ENCODE measurements around the gene DOC2B.

Gene DOC2B

DNA sequence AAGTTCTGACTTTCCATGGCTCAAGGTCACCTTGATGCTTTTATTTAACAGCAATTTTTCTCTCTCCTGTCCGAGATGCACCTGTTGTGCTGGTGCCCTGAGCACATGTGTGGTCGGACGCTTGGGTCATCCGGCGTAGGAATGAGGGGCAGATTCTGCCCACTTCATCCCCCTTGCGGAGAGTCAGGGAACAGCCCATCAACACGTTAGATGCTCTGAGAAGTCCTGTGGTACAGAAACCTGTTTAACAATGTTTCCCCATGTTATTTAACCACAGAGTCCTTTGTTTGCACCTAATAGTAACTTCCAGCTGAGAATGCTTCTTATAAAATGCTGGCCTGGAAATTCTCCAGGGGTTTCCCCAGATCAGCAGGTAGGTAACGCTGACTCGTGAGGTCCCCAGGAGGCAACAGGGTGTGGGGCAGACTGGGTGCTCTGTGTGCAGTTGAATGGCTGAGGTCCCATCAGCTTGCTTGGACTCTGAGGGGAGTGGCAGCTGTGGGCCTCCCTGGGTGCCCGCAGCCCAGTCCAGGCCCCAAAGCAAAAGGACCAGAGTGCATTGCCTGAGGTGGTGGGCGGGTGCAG lies 17.8 kb downstream of the DOC2B start:
- DNase-seq (ENCODE audit: low read depth in 2 of 2), result no peak

DNA sequence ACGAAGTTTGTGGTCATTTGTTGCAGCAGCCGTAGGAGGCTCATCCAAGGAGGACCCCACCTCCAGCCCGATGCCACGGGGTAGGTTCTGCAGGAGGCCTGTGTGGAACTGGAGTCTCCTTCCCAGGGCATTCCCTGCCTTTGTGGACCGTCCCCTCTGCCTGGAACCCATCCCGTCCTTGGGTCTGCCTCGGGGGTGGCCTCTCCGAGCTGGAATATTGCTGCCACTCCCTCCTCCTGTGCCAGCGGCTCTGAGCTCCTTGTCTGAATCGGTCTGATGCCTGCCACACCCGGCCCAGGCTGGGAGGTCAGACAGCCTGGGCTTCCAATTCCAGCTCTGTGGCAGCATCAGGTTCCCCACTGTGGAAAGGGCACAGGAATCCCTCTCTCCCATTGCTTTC lies 18.8 kb downstream of the DOC2B start:
- DNase-seq (ENCODE audit: low read depth in 2 of 2), result no peak

DNA sequence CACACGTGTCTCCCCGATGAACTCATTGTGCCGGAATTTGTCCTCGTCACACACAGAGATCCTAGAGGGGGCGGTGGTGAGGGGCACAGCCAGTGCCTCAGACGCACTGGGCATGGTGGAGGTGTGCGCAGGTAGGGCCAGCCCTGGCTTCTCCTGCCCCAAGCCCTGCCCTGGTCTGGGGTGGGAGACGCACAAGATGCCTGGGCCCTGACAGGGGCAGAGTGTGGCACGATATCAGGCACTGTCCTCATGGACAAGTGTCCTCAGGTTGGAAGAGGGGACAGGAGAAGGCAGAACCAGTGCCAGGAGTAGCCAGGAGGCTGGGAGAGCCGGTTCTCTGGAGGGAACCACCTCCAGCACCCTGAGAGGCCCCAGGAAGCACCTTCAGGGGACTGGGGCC lies 20.0 kb downstream of the DOC2B start:
- DNase-seq (ENCODE audit: low read depth in 2 of 2), result no peak

DNA sequence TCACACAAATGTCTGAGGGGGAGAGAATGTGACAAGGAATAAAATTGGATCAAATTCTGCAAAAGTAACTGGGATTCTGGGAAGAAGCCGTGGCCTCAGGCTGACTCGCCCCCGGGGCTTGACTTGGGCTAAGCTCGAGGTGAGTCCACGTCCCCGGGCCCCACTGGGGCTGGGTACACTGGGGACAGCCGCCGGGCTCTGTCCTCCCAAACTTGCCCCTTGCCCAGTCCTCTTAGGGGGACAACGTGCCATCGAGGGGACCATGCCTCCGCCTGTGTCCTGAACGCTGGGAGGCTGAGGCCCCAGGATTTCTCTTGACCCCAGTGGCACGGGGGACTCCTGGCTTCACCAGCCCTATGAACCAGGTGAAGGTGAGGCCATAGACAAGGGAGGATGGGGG lies 21.1 kb downstream of the DOC2B start:
- DNase-seq (ENCODE audit: low read depth in 2 of 2), result no peak

DNA sequence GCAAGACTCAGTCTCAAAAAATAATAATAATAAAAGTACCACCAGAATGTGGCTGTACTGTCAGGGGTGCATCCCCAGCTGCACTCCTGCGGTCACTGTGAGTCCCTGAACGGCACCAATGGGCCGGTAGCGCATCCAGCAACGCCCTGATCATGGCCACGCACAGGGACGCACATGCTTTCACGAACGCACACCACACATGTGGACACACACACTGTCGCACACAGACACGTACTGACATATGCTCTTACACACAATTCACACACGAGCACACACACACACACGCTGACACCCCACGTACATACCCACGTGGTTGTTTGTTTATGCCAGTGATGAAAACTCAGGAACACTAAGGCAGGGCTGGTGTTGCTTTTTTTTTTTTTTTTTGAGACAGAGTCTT lies 21.8 kb downstream of the DOC2B start:
- DNase-seq (ENCODE audit: low read depth in 2 of 2), result no peak

DNA sequence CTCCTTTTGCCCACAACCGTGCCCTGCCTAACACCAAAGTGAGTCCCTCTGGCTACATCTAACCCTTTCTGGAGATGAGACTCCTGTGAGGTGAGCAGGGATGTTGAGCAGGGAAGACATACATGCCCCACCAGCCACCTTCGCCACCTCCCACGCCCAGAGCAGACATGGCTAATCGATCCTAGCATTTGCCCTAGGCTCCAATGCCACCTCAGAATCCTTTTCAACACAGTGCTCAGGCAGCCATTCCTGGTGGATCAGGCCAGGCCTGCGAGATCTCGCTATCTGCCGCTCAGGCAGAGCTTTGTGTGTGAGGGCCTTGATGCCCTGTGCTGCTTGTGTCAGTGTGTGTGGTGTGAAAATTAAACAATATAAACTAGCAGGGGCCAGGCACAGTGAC lies 23.1 kb downstream of the DOC2B start:
- DNase-seq (ENCODE audit: low read depth in 2 of 2), result no peak

DNA sequence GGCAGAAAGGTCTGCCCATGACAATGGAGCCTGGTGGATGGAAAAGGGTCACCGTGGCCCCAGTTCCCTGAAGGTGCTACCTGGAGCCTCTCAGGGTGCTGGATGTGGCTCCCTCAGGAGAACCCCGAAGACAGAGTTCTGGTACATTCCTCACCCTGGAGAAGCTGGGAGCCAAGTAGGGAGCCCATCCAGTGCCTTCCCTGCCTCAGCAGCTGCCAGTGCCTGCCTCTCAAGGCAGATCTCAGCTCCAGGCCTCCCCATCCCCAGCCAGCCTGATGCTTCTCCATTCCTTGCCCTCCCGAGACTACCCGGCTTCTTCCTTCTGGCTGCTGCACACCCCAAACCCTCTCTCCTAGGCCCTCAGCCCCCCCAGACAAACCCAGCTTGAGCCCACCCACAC lies 23.5 kb downstream of the DOC2B start:
- DNase-seq (ENCODE audit: low read depth in 2 of 2), result no peak

DNA sequence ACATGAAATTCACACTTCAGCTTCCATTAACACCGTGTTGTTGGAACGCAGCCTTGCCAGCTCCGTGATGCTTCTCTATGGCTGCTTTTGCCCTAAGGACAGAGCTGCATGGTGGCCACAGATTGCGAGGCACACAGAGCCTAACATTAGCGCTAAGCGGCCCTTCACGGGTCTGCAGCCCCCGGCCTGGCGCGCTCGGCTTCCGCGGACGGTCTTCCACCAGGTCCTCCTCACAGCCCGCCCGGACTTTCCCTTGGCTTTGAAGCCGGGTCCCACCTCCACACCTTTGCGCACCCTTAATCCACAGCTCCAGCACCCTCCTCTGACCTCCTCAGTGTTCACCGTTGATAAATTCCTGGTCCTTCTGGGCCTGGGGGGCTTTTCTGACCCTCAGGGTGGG lies 24.5 kb downstream of the DOC2B start:
- no peak for DNase-seq (ENCODE audit: low read depth in 2 of 2)

DNA sequence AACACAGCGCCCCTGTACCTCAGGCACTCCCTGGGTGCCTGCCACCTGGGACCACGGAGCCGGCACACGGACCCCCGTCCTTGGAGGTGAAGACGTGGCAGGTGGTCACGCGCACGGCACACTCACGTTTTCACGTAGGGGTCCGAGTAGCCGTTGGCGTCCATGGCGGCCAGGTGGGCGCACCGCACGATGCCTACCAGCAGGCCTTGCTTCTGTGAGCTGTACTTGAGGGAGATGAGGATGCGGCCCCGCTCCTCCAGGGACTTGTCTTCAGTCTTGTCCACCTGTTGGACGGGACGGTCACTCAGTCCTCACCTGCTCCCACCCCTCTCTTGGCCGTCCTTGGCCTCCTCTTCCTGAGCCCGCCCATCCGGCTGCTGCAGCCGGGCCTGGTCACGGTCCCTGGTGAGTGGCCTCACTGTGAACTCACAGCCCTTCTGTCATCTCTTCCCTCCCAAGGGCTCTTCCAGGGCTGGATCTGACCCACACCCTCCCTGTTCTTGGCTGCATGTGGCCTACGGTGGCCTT lies 25.3 kb downstream of the DOC2B start:
- no peak for DNase-seq (ENCODE audit: low read depth in 2 of 2)

DNA sequence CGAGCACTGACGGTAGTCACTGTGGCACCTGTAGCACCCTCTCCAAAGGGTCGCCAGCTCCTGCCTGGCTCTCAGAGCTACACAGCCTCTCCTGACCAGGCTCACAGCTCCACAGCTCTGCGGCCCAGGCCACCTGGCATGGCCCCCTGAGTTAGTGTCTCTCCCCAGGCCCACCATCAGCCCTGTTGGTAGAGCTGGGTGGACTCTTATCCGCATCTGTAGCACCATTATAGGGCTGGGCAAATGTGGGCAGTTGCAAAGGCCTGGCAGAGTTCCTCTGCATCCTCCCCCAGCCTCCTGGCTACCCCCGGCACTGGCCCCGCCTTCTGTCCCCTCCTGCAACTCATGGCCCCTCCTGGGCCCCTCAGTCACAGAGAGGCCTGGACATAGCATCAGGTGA lies 25.9 kb downstream of the DOC2B start:
- no peak for DNase-seq (ENCODE audit: low read depth in 2 of 2)

DNA sequence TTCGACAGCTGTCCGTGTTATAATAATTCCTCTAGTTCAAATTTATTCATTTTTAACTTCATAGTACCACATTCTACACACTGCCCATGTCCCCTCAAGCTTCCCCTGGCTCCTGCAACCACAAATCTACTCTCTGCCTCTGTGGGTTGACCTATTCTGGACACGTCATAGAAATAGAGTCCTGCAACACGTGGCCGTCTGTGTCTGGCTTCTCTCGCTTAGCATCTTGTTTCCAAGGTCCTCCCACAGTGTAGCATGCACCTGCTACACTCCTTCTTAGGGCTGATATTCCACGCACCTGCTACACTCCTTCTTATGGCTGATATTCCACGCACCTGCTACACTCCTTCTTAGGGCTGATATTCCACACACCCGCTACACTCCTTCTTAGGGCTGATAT lies 27.6 kb downstream of the DOC2B start:
- DNase-seq (ENCODE audit: low read depth in 2 of 2), result no peak

DNA sequence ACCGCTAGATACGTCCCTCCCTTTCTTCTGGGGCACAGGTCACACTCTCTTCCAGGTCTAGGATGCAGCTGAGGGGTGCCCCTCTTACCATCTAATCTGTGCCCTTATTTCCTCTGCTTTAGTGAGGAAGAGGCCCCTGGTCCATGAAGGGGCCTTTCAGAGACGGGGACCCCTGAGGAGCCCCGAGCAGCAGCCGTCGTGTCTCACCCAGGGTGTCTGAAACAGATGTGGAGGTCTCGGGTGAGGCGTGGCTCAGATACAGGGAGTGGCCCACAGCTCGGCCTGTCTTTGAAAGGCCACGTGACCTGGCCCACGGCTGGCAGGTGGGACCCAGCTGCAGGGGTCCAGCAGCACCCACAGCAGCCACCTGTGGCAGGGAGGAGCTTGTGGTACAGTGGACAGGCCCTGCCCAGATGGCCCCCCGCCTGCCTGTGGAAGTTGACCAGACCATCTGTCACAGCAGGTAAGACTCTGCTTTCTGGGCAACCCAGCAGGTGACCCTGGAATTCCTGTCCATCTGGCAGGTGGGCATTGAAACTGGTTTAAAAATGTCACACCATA lies 28.5 kb downstream of the DOC2B start:
- DNase-seq (ENCODE audit: low read depth in 2 of 2), result no peak

DNA sequence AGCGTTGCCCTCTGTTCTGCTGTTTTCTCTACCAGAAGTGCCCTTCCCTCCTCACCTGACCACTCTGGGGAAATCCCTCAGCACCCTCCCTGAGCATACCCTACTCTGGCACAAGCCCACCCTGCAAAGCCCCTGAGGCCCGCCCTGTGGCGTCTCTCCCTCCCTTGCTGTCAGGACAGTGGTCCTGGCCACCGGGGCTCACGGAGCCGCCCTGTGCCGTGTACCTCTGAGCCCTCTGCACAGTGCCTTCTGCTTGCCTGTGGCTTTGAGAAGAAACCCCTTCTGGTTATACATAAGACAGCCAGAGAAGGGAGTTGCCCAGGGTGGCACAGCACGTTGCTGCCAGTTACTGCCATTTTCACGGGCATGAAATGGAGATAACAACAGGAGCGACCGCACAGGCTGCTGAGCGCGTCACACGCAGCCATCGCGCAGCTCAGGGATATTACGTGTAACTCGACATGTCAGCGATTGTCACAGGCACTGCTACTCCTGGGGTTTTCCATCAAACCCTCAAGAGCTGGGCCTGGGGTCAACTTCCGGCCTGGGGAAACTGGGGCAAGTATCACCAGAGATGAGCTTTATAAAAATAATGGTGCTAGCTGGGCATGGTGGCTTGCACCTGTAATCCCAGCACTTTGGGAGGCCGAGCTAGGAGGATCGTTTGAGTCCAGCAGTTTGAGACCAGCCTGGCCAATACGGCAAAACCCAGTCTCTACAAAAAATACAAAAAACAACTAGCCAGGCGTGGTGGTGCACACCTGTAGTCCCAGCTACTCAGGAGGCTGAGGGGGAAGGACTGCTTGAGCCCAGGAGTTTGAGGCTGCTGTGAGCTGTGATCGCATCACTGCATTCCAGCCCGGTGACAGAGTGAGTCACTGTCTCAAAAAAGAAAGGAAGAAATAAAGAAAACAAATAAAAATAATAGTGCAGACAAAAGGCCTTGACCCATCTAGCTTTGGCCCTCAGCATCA lies 29.3 kb downstream of the DOC2B start:
- DNase-seq (ENCODE audit: low read depth in 2 of 2), result no peak

DNA sequence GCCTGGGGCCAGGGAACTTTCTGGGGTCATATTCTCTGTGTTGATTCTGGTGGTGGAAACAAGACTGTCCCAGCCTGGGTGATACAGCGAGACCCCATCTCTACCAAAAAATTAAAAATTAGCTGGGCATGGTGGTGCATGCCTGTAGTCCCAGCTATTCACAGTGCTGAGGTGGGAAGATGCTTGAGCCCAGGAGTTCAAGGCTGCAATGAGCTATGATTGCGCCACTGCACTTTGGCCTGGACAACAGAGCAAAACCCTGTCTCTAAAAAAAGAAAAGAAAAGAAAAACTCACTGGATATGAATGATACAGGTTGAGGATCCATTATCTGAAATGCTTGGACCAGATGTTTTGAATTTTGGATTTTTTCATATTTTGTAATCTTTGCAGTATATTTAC lies 30.4 kb downstream of the DOC2B start:
- no peak for DNase-seq (ENCODE audit: low read depth in 2 of 2)

DNA sequence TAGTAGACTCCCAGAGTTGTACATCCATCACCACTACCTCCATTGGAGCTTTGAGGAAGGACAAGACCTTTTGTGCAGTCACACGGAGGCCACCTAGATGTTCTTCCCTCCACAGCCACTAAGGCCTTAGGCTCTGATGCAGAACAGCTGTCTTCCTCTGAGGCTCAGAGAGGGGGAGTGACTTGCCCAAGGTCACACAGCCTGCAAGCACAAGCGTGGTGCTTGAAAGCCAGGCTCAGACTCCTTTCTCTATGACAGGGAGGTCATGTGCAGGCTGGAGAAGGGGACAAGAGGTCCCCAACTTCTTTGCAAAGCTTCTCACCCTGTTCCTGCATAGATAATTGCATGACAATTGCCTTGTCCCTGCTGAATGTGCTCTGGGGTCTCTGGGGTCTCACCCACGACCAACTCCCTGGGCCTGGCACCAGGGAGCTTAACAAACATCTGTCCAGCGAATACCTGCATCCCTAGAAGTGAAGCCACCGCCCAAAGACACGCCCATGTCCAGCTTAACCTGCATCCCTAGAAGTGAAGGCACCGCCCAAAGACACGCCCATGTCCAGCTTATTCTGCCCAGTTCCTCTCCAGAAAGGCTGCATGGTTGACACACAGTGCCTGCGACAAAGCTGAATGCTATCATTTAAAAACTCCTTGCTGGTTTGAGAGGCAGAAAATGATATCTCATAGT lies 31.4 kb downstream of the DOC2B start:
- DNase-seq (ENCODE audit: low read depth in 2 of 2), result no peak

DNA sequence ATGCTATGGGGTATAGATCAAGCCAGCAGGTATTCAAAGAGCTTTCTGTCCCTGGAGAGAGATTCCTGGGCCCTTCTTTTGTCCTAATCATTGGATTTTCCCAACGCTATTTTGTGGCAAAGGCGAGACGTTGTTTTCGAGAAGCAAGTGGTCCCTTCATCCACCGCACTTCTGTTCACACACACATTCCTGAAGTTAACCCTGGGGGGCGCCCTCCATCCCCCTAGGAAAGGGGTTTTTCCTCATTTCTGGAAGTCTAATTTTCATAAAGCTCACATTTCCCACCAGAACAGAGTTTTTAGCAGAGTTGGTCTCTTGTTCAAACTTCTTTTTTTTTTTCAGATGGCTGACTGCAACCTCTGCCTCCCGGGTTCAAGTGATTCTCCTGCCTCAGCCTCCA lies 32.2 kb downstream of the DOC2B start:
- DNase-seq (ENCODE audit: low read depth in 2 of 2), result no peak

DNA sequence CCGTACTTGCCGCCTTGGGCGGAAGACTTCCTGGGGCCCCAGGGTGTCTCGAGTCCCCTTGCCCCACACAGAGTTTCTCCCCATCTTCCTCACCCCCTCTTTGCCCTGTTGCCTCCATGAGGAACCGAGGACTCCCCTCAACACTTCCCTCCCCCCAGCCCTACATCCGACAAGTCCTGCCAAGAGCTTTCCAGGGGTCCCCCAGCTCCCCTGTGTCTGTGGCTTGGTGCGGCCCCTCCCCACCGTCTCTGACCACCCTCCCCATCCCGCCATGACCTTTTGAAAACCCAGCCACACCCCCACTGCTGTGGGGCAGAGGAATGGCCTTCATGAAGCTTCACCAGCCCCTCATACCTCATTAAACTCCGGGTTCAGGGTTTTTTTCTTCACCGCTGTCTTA lies 32.7 kb downstream of the DOC2B start:
- DNase-seq (ENCODE audit: low read depth in 2 of 2), result no peak

DNA sequence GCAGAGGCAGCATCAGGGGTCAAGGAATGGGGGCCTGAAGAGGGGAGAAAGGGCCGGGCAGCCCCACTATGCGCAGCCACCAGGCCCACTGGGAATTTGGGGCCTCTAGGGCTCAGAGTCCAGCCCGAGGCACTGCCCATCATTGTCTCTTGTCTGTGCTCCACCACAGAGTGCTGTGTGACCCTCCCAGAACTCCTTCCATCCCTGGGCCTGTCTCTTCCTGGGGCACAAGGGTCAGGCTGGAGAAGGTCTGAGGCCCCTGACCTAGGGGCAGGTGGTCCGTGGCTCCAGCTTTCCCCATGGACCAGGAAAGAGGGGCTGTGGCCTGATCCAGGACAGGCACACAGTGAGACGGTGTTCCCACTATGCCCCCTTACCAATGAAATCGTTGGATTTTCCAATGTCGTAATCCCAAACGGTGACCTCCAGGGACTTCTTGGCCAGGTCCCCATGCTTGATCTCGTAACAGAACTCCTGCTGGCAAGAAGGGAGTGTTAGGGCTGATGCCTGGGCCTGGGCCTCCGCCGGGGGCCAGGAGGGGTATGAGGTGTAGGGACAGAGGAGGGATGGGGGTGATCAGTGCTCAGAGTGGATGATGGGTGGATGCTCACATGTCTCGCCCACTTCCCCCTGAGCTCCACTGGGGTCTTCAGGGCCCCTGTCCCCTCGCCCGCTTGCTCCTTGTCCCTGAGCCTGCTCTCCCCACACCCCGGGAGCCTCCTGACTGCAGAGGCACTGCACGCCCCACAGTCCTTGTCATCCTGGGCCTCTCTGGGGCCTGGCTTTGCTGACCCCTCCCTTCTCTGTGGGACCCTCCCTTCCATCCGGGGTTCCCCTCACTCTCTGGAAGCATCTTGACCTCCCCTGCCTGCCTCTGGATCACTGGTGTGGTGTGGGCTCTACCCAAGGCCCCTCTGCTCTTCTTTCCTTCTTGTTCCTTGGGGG lies 33.4 kb downstream of the DOC2B start:
- DNase-seq (ENCODE audit: low read depth in 2 of 2), result no peak

DNA sequence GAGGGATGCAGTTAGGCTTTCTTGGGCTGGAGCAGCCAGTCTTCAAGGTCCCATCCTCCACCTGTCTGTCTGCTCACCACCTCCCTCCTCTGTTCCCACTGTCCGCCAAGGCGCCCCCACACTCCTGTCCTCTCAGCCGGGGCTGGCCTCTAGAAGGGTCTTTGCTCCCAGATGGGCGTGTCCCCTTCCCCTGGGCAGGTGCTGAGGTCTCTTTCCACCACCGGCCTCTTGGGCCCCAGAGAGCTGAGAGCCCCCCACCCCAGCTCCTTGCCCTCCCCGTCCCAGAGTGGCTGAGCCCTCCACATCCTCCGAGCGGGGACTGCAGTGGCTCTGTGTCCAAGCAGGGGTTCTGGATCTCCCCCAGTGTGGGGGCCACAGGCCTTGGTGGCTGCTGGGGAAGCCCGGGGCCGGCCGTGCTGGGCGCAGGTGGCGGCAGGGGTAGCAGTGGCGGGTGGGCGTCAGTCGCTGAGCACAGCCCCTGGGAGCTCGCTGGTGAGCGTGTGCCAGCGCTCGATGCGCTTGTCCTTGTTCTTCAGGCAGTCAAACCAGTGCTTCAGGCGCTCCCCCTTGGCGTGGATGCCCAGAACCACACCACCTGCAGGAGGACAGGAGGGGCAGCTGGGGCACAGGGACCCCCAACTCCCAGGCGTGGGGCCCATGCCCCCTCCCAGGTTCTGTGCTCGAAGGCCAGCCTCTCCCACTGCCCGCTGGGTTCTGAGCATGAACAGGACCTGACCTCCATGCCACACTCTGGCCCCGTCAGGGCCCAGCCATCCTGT lies 34.3 kb downstream of the DOC2B start:
- DNase-seq (ENCODE audit: low read depth in 2 of 2), result no peak

DNA sequence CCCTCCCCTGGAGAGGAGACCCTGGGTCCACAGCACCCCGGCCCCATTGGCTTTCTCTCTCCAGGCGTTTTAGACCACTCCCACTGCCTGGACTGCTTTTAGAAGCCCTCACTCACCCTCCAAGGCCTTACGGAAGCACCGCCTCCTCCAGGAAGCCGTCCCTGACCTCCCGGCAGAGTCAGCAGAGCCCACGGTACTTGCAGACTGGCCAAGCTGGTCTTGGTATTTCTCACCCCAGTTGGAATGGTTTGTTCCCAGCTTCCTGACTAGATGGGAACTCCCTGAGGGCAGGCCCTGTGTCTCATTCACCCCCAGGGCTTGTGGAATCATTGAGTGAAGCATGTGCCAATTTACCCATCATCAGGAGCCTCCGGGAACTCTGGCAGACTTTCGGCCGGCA lies 34.9 kb downstream of the DOC2B start:
- no peak for DNase-seq (ENCODE audit: low read depth in 2 of 2)

All from stimulated activated CD4-positive, alpha-beta T cell treated with anti-CD3 and anti-CD28 coated beads, Interleukin-4, amount 100 ng/mL, for 48 hours (primary cell).